Upper lobe of left lung (tissue), 6 donors: ENCODE measurements around the gene ULBP2. TPM values are rescaled to one million over a fixed set of nuclear protein-coding genes. Genes with fewer than 3 reads are reported as not detected.

Experiments used
- ATAC-seq, 2 donors: fragments of 200-7000 bp; cut with Tn5 transposase; one replicate each; pipeline ENCODE4 v1.9.1; 2022; ENCODE audit warnings: mild to moderate bottlenecking in 2 of 2, moderate library complexity in 2 of 2; ENCODE audit not compliant: low FRiP score in 2 of 2
- DNase-seq, 2 donors: peaks; one replicate each; pipeline ENCODE4 v3.0.0-alpha.2; 2019 to 2020
- H3K27ac ChIP-seq, 4 donors: fragments of 200-600 bp; sonication (generic); one replicate each; pipeline ENCODE4 v1.5.1; 2016 to 2019
- H3K27me3 ChIP-seq, 4 donors: fragments of 200-600 bp; sonication (generic); one replicate each; pipeline ENCODE4 v1.5.1; 2017 to 2019
- H3K36me3 ChIP-seq, 4 donors: fragments of 200-600 bp; sonication (generic); one replicate each; pipeline ENCODE4 v1.5.1; 2016 to 2019
- H3K4me1 ChIP-seq, 4 donors: fragments of 200-600 bp; sonication (generic); one replicate each; pipeline ENCODE4 v1.5.1; 2018 to 2019
- H3K4me3 ChIP-seq, 4 donors: fragments of 200-600 bp; sonication (generic); one replicate each; pipeline ENCODE4 v1.5.1; 2017 to 2019; ENCODE audit warnings: mild to moderate bottlenecking in 2 of 4, moderate library complexity in 1 of 4
- H3K9me3 ChIP-seq, 4 donors: fragments of 200-600 bp; sonication (generic); one replicate each; pipeline ENCODE4 v1.5.1; 2018 to 2019
- CTCF ChIP-seq, 6 experiments: fragments of 450-650 bp in 4 of 6; fragments of 200-600 bp in 2 of 6; sonication (generic) in 2 of 6; IDR thresholded peaks; one replicate each; pipeline ENCODE4 v1.5.1; 2016 to 2019; ENCODE audit warnings: antibody characterized with exemption in 6 of 6
- EP300 ChIP-seq, 4 donors: sonication (generic); formaldehyde crosslinking; IDR thresholded peaks; one replicate each; pipeline ENCODE4 v1.5.1; 2017; ENCODE audit warnings: antibody characterized with exemption in 4 of 4, control low read depth in 2 of 4
- POLR2A ChIP-seq, 4 donors: fragments of 450-650 bp; IDR thresholded peaks; one replicate each; pipeline ENCODE4 v1.5.1; 2016 to 2017; ENCODE audit warnings: antibody characterized with exemption in 4 of 4, mild to moderate bottlenecking in 2 of 4
- POLR2AphosphoS5 ChIP-seq, 2 donors: sonication (generic); formaldehyde crosslinking; IDR thresholded peaks; one replicate each; pipeline ENCODE4 v1.5.1; 2017; ENCODE audit warnings: antibody characterized with exemption in 2 of 2
- WGBS, 2 donors: methylation state at CpG; one replicate each; pipeline ENCODE4 v1.1.5; 2017 to 2018; 5-methylcytosine and 5-hydroxymethylcytosine counted together
- total RNA-seq, 6 donors: library from RNA; depleted of rRNA in 4 of 6; stranded (reverse); fragments of >200 nt in 4 of 6; gene quantifications; one replicate each; pipeline versions ENCODE4 v1.1.0 to v1.2.1, GENCODE V29; 2016 to 2021
- donor health status: DM: no; HTN: no; CAD: no; lungs with moderate emphysema.
- donor health status: DM: no; HTN: yes; CAD: no; lungs with severe emphysema.

The ULBP2 gene
- 1 to 10 TPM in 3 of 6 donors, under 1 TPM in 1, not detected in 2; 1.00 to 3.7 (median 1.5) TPM for total RNA-seq

- DNase-seq (peak; percentile 84 to 86), ATAC-seq (peak; percentile 89 to 96)
- Histone ChIP-seq H3K9me3 (no peaks in the 10 kb centered on the region), H3K4me3 (peak within 1 kb of the TSS; percentile 48 to 65 (median 52)), H3K27ac (peak within 1 kb of the TSS; percentile 57 to 82 (median 74)), H3K27me3 (peaks cover 0 to 36% (median 13%) of the 10 kb centered on the region in 4 donors), H3K4me1 (peaks cover 19 to 27% (median 25%) of the 10 kb centered on the region in 4 donors), H3K36me3 (no peaks in the 10 kb centered on the region)
- TF ChIP-seq POLR2A (IDR thresholded peaks at IDR 0.05), result peak; percentile 22 to 45 (median 34)
- peak; percentile 63 to 80 for TF ChIP-seq POLR2AphosphoS5 (IDR thresholded peaks at IDR 0.05)
- no peak for TF ChIP-seq EP300 (IDR thresholded peaks at IDR 0.05)
- TF ChIP-seq CTCF (IDR thresholded peaks at IDR 0.05), result peak in 1 of 6 experiments; percentile 5
- WGBS, 2 donors, result 2% methylated on average over 11 to 62 of the region's 62 CpGs
These were observed at the start of gene ULBP2 for GRCh38 chr6:149941583-149942460. Gene ULBP2 (plus strand): TSS chr6:149942014. CDS start chr6:149942073, 59 bp downstream.

GRCh38 chr6:149895048-149895590 is 46.7 kb upstream of the ULBP2 start:
- Histone ChIP-seq H3K9me3 (no peaks in the 10 kb centered on the region), H3K36me3 (no peaks in the 10 kb centered on the region), H3K4me1 (peaks cover 29 to 43% (median 32%) of the 10 kb centered on the region in 4 donors), H3K27ac (peak overlapping the region; percentile 41 to 82 (median 74)), H3K4me3 (no peak overlapping the region), H3K27me3 (no peaks in the 10 kb centered on the region)
- DNase-seq (peak in 1 of 2 donors; percentile 79), ATAC-seq (peak; percentile 76 to 84)
- WGBS, 2 donors, result 13 to 32% methylated on average over 2 to 3 of the region's 7 CpGs
- peak in 1 of 4 donors; percentile 32 for TF ChIP-seq EP300 (IDR thresholded peaks at IDR 0.05)
- TF ChIP-seq POLR2A (IDR thresholded peaks at IDR 0.05), result no peak
- TF ChIP-seq POLR2AphosphoS5 (IDR thresholded peaks at IDR 0.05), result peak in 1 of 2 donors; percentile 25
- no peak for TF ChIP-seq CTCF (IDR thresholded peaks at IDR 0.05)

GRCh38 chr6:149895833-149896271 is 46.0 kb upstream of the ULBP2 start:
- 32 to 43% methylated on average over 4 to 5 of the region's 5 CpGs for WGBS, 2 donors
- peak in 1 of 2 donors; percentile 73 for DNase-seq
- Histone ChIP-seq H3K4me1 (peaks cover 28 to 37% (median 31%) of the 10 kb centered on the region in 4 donors), H3K4me3 (no peak overlapping the region), H3K36me3 (no peaks in the 10 kb centered on the region), H3K27ac (peak overlapping the region; percentile 41 to 82 (median 74)), H3K9me3 (no peaks in the 10 kb centered on the region), H3K27me3 (no peaks in the 10 kb centered on the region)
- no peak for TF ChIP-seq POLR2A (IDR thresholded peaks at IDR 0.05)
- TF ChIP-seq EP300 (IDR thresholded peaks at IDR 0.05), result no peak
- peak in 1 of 2 donors; percentile 54 for TF ChIP-seq POLR2AphosphoS5 (IDR thresholded peaks at IDR 0.05)
- TF ChIP-seq CTCF (IDR thresholded peaks at IDR 0.05), result no peak
- peak; percentile 23 to 28 for ATAC-seq

GRCh38 chr6:149896491-149896890 is 45.3 kb upstream of the ULBP2 start:
- peaks cover 28 to 37% (median 31%) of the 10 kb centered on the region in 4 donors for H3K4me1 ChIP-seq
- TF ChIP-seq POLR2A (IDR thresholded peaks at IDR 0.05) (no peak), EP300 (IDR thresholded peaks at IDR 0.05) (no peak), CTCF (IDR thresholded peaks at IDR 0.05) (no peak), POLR2AphosphoS5 (IDR thresholded peaks at IDR 0.05) (no peak)
- no peaks in the 10 kb centered on the region for H3K27me3 ChIP-seq
- H3K4me3 ChIP-seq, result no peak overlapping the region
- ATAC-seq (peak; percentile 2 to 43), DNase-seq (no peak)
- 70 to 80% methylated on average over 1 to 3 of the region's 3 CpGs for WGBS, 2 donors
- H3K27ac ChIP-seq, result peak overlapping the region in 3 of 4 donors; percentile 73 to 82 (median 76)
- no peaks in the 10 kb centered on the region for H3K9me3 ChIP-seq
- H3K36me3 ChIP-seq, result no peaks in the 10 kb centered on the region
